PFSK-1 (cell line): ENCODE results near the gene RALBP1.

Experiments
- FOXP2 ChIP-seq: optimal IDR thresholded peaks from 2 replicates; pipeline ENCODE3; 2011; ENCODE audit warnings: borderline replicate concordance, control low read depth, inconsistent platforms; ENCODE audit not compliant: insufficient read depth; ENCODE audit errors: extremely low read length, extremely low read depth
- POLR2AphosphoS5 ChIP-seq: IDR thresholded peaks from 2 replicates; pipeline ENCODE4 v1.6.1; 2012; ENCODE audit warnings: low read depth, mild to moderate bottlenecking, control low read depth, low read length, moderate library complexity
- REST ChIP-seq, 2 experiments: IDR thresholded peaks; 2 replicates each; pipeline versions ENCODE4 v1.6.1 to v1.8.0; 2011 to 2012; ENCODE audit warnings: low read depth in 2 of 2, low read length in 2 of 2, control low read depth in 1 of 2, inconsistent platforms in 1 of 2, mild to moderate bottlenecking in 1 of 2, moderate library complexity in 1 of 2; ENCODE audit not compliant: insufficient read depth in 1 of 2
- SIN3A ChIP-seq: IDR thresholded peaks from 2 replicates; pipeline ENCODE4 v1.6.1; 2012; ENCODE audit warnings: mild to moderate bottlenecking, low read length, moderate library complexity, borderline replicate concordance; ENCODE audit not compliant: insufficient read depth
- TAF1 ChIP-seq: IDR thresholded peaks from 2 replicates; pipeline ENCODE4 v1.6.1; 2012; ENCODE audit warnings: low read length, control low read depth, borderline replicate concordance; ENCODE audit not compliant: insufficient read depth

The RALBP1 gene

GRCh38 chr18:9455718-9456511 lies 19.4 kb upstream of the RALBP1 start:
- TF ChIP-seq POLR2AphosphoS5 (no peak), REST (IDR thresholded peaks at IDR 0.05; ENCODE audit: insufficient read depth in 1 of 2, low read depth in 2 of 2, low read length in 2 of 2) (no peak), TAF1 (no peak), SIN3A (no peak), FOXP2 (no peak)

GRCh38 chr18:9466127-9466526 lies 9.2 kb upstream of the RALBP1 start:
- TF ChIP-seq POLR2AphosphoS5, result no peak
- no peak for TF ChIP-seq TAF1
- no peak for TF ChIP-seq REST (IDR thresholded peaks at IDR 0.05; ENCODE audit: insufficient read depth in 1 of 2, low read depth in 2 of 2, low read length in 2 of 2)
- TF ChIP-seq FOXP2, result no peak
- TF ChIP-seq SIN3A, result no peak

- no peak for TF ChIP-seq SIN3A
- TF ChIP-seq REST (IDR thresholded peaks at IDR 0.05; ENCODE audit: insufficient read depth in 1 of 2, low read depth in 2 of 2, low read length in 2 of 2), result no peak
- TF ChIP-seq POLR2AphosphoS5, result no peak
- TF ChIP-seq TAF1, result no peak
- TF ChIP-seq FOXP2, result no peak
These were observed 8.5 kb upstream of the RALBP1 start for GRCh38 chr18:9466846-9467245.

GRCh38 chr18:9468998-9469397 lies 6.3 kb upstream of the RALBP1 start:
- no peak for TF ChIP-seq POLR2AphosphoS5
- TF ChIP-seq FOXP2, result no peak
- no peak for TF ChIP-seq TAF1
- TF ChIP-seq REST (IDR thresholded peaks at IDR 0.05; ENCODE audit: insufficient read depth in 1 of 2, low read depth in 2 of 2, low read length in 2 of 2), result no peak
- TF ChIP-seq SIN3A, result no peak

- TF ChIP-seq REST (IDR thresholded peaks at IDR 0.05; ENCODE audit: insufficient read depth in 1 of 2, low read depth in 2 of 2, low read length in 2 of 2) (no peak), FOXP2 (no peak), SIN3A (no peak), TAF1 (no peak), POLR2AphosphoS5 (no peak)
These were observed 5.6 kb upstream of the RALBP1 start for GRCh38 chr18:9469685-9470084.
